Stimulated activated CD4-positive, alpha-beta T cell treated with anti-CD3 and anti-CD28 coated beads, Interleukin-4, amount 100 ng/mL, for 24 hours (primary cell): Measurements from ENCODE around the gene RGPD6.
"Not testable (repeated sequence)": the region's sequence is repeated elsewhere in the genome, so short reads cannot be mapped to it uniquely, and the experiment has no call there.

Source experiments
- DNase-seq: peaks from one replicate; pipeline ENCODE4 v3.0.0-alpha.2; 2020

RGPD6 gene

DNA sequence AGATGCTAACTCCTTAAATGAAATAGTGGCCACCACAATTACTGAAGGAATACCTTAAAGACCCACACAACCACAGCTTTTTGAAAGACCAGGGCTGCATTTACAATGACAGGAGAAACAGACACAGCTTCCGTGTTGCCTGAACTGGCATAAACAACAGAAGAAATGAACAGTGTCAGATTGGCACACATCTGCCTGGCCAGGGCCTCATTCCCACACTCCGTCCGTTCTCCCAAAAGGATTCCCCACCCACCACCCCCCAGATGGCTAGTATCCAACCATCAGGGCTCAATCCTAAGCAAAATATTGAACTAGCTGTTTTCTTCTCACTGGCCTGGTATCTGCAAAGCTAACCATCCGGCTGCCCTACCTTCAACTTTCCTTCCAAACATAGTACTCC is 96.9 kb downstream of the RGPD6 start:
- DNase-seq, result not testable (repeated sequence)

- DNase-seq, result not testable (repeated sequence)
Observed at GRCh38 chr2:110477370-110477769, 99.7 kb downstream of the RGPD6 start.

DNA sequence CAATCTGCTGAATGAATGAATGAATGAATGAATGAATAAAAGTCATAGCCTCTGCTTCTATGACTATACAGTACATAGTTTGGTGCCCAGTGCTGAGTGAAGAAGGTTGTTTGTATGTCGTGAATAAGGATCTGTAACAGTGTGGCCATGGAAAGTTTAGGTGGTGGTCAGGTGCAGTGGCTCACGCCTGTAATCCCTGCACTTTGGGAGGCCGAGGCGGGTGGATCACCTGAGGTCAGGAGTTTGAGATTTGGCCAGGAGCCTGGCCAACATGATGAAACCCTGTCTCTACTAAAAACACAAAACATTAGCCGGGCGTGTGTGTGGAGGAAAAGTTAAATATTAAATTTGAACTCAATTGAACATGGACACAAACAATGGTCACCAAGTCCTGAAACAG is 100.1 kb downstream of the RGPD6 start:
- DNase-seq, result not testable (repeated sequence)

DNA sequence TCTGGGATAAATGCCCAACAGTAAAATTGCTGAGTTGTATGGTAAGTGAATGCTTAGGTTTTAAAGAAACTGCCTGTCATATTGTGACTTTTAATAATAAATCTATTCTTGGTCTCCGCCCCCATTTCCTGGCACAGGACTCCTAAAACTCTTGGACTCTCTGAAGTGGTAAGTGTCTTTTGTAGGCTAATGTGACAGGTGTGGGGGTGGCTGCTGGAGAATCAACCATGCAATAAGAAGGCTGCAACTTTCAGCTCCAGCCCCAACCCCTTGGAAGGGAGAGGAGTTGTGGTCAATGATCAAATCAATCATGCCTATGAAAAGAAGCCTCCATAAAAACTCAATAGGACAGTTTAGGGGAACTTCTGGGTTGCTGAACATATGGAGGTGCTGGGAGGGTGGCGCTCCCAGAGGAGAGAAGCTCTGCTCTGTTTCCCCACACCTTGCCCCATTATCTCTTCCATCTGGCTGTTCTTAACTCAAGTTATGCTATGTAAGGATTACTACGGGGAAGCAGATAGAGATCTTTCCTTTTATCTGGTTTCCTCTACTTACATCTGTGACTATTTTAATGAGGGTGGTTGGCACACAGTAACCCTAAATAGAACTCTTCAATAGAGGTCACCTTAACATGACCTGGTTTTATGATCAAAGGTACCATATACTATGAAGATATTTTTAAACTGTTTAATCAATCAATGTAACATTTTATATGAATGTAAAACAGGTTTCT is 101.2 kb downstream of the RGPD6 start:
- DNase-seq, result not testable (repeated sequence)

- DNase-seq, result not testable (repeated sequence)
Observed at GRCh38 chr2:110474898-110475297, 102.1 kb downstream of the RGPD6 start.

DNA sequence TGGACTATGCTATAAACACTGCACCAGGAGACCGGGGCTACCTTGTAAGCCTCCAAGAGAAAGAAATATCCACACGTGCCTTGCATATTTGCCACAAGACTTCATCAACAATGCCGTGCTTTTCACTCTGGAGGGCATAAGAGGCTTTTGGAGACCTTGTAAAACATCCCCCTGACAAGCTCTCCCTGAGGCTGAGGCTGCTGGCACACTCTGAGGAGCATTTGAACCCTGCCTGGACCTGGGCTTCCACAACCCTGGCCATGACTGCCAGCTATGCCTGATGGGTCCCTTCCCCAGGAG is 104.0 kb downstream of the RGPD6 start:
- DNase-seq, result not testable (repeated sequence)

- not testable (repeated sequence) for DNase-seq
Observed at GRCh38 chr2:110472171-110473058, 104.6 kb downstream of the RGPD6 start, which contains the start of gene LIMS4. TSS of gene LIMS4 (minus strand) at chr2:110472816. CDS start at chr2:110472778, 38 bp downstream.

- DNase-seq, result not testable (repeated sequence)
Observed at GRCh38 chr2:110468921-110469320, 108.1 kb downstream of the RGPD6 start.

GRCh38 chr2:110465312-110465711 is 111.7 kb downstream of the RGPD6 start:
- DNase-seq, result not testable (repeated sequence)
